Astrocyte of the spinal cord (primary cell): ENCODE data around the gene RNASEH1.

Experiments
- DNase-seq: peaks from one replicate; pipeline ENCODE4 v3.0.0; 2011; ENCODE audit warnings: low read depth, low spot score
- H3K4me3 ChIP-seq: 2 replicates; pipeline ENCODE4 v1.5.1; 2011; ENCODE audit warnings: low read depth, mild to moderate bottlenecking, low read length, moderate library complexity
- in situ Hi-C: cut with HindIII; loops from 2 replicates; pipeline ENCODE4 v1.10.0; 2017; ENCODE audit warnings: low sequenced_read_pairs
- TF ChIP-seq, protein P1 (sequence below): IDR thresholded peaks from 2 replicates; pipeline ENCODE4 v1.5.1; 2012; ENCODE audit warnings: low read depth, mild to moderate bottlenecking, low read length, inconsistent platforms

RNASEH1 gene

DNA sequence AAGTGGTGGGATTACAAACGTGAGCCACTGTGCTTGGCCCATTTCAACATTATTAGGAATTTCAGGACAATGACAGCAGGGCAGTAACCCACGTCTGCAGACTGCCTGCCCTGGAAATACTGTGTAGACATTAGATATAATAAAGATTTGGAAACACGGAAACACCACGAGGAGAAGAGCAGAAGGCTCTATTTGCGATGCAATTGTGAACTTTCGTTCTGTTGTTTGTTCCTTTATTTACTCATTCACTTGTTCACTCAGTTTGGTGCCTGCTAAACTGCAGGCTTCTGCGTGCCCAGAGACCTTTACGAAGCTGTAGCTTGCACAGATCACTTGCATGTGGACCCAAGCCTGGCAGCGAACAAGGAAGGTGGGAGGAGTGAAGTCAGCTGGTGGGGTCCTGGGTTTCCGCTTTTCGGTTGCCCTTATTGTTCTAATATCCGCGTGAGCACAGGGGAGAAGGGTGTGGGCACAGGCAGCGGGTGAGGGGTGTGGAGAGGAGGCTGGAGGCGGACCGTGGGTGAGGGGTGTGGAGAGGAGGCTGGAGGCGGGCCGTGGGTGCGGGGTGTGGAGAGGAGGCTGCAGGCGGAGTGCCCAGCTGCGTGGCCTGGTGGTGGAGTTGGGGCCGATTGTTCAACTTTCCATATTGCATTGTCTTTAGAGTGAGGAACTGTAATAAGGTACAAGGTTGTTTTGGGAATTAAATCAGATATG is 40.2 kb upstream of the RNASEH1 start:
- TF ChIP-seq, protein P1, sequence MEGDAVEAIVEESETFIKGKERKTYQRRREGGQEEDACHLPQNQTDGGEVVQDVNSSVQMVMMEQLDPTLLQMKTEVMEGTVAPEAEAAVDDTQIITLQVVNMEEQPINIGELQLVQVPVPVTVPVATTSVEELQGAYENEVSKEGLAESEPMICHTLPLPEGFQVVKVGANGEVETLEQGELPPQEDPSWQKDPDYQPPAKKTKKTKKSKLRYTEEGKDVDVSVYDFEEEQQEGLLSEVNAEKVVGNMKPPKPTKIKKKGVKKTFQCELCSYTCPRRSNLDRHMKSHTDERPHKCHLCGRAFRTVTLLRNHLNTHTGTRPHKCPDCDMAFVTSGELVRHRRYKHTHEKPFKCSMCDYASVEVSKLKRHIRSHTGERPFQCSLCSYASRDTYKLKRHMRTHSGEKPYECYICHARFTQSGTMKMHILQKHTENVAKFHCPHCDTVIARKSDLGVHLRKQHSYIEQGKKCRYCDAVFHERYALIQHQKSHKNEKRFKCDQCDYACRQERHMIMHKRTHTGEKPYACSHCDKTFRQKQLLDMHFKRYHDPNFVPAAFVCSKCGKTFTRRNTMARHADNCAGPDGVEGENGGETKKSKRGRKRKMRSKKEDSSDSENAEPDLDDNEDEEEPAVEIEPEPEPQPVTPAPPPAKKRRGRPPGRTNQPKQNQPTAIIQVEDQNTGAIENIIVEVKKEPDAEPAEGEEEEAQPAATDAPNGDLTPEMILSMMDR: no peak
- in situ Hi-C loops: no loop called here

DNA sequence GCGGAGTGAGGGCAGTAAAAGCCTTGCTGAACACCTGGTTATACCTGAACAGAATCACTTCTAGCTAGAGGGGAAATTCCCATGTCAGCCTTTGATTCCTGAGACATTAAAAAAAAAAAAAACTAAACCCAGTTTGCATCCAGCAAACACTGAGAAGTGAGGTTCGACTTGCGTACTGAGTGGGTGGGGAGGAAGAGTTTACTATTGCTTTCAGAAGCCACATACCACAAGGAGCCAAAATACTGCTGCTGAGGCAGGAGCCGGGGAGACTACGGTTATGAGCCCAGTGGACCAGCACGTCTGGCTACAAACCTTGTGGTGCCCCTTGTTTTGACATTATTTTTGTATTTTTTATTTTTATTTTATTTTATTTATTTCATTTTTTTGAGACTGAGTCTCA is 39.4 kb upstream of the RNASEH1 start:
- in situ Hi-C loops: no loop called here
- DNase-seq: no peak
- no peak overlapping the region for H3K4me3 ChIP-seq
- TF ChIP-seq, protein P1: no peak

More for the DNA sequence above, 40.2 kb upstream of the RNASEH1 start:
- DNase-seq: no peak
- no peak overlapping the region for H3K4me3 ChIP-seq

DNA sequence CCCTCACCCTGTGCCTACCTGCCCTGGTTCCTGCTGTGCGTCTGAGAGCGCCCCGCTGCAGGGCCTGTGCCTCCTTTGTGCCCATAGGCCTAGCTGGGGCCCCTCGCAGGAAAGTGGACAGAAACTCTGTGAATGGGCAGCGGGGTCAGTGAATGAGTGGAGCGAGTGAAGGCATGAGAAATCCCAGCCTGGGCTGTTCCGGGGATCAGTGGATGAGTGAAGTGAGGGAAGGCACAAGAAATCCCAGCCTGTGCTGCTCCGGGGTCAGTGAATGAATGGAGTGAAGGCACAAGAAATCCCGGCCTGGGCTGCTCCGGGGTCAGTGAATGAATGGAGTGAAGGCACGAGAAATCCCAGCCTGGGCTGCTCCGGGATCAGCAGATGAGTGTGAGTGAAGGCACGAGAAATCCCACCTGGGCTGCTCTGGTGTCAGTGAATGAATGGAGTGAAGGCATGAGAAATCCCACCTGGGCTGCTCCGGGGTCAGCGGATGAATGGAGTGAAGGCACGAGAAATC is 38.8 kb upstream of the RNASEH1 start:
- DNase-seq: no peak
- no peak overlapping the region for H3K4me3 ChIP-seq
- TF ChIP-seq, protein P1: no peak
- in situ Hi-C loops: no loop called here

GRCh38 chr2:3595985-3596384 is 37.9 kb upstream of the RNASEH1 start:
- H3K4me3 ChIP-seq: no peak overlapping the region
- DNase-seq: no peak
- in situ Hi-C loops: no loop called here
- TF ChIP-seq, protein P1: no peak

DNA sequence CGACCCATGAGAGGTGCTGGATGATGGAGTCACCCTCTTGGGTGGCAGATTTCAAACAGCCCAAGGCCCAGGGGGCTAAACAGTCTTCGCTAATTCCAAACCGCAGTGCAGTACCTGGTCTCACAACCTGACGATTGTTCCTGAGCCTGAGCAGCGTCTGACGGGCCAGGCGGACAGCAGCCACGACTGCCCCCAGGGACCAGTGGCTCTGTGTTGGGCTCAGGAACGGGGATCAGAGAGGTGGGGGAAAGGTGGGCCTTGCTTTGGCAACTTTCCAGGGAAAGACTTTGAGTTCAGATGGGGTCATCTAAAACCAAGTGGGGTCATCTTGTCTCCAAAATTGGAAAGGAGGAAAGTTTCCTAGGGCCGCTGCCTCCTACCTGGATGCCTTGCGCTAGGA is 37.3 kb upstream of the RNASEH1 start:
- TF ChIP-seq, protein P1: no peak
- DNase-seq: no peak
- in situ Hi-C loops: no loop called here
- no peak overlapping the region for H3K4me3 ChIP-seq

- in situ Hi-C loops: no loop called here
- peak; percentile 14 for DNase-seq
- H3K4me3 ChIP-seq: no peak within 1 kb of the TSS
- TF ChIP-seq, protein P1: peak; percentile 33
Observed at GRCh38 chr2:3594493-3595281, 36.6 kb upstream of the RNASEH1 start, which contains the start of gene COLEC11. COLEC11 (plus strand) TSS chr2:3595112; CDS start chr2:3604341, 9,229 bp downstream.
